A549 (cell line): ENCODE measurements around the gene PIGS. TPM values are rescaled to one million over a fixed set of nuclear protein-coding genes. Genes with fewer than 3 reads are reported as not detected.

Experiments
- ATAC-seq, 2 experiments: fragments of 200-7000 bp in 1 of 2; fragments of >200 bp in 1 of 2; cut with Nextera tagmentation in 1 of 2; cut with Tn5 transposase in 1 of 2; 3 replicates each; pipeline versions ENCODE4 v1.8.0 to v1.9.1; 2018 to 2020; ENCODE audit warnings: mild to moderate bottlenecking in 1 of 2, moderate library complexity in 1 of 2
- CTCF ChIA-PET: fragments of 300-600 bp; sonication (Branson Sonifier 250); formaldehyde crosslinking; extraction: SDS; loops from one replicate; lab custom pipeline; 2021; ENCODE audit warnings: antibody characterized with exemption, inconsistent platforms; lab: Yijun Ruan, JAX
- POLR2A ChIA-PET: fragments of 350-600 bp; formaldehyde crosslinking; extraction: SDS; loops from one replicate; lab custom pipeline; 2021; ENCODE audit warnings: antibody characterized with exemption, inconsistent platforms; lab: Yijun Ruan, JAX
- DNase-seq, 2 experiments: peaks; one replicate each; pipeline versions ENCODE4 v3.0.0 to v3.0.0-alpha.2; 2011 to 2016; ENCODE audit warnings: low read depth in 1 of 2, low spot score in 1 of 2
- FAIRE-seq: peaks from 2 replicates; lab custom pipeline; 2011; peaks lifted over from hg19 to GRCh38; lab: Jason Lieb, UNC
- H3K27ac ChIP-seq, 2 experiments: fragments of >200 bp; sonication (Bioruptor Twin); formaldehyde crosslinking; 3 replicates each; pipeline ENCODE4 v1.5.1; 2016 to 2017
- H3K4me1 ChIP-seq: fragments of >200 bp; sonication (Bioruptor Twin); formaldehyde crosslinking; 3 replicates; pipeline ENCODE4 v1.6.1; 2016
- H3K4me2 ChIP-seq: fragments of >200 bp; sonication (Bioruptor Twin); formaldehyde crosslinking; 3 replicates; pipeline ENCODE4 v1.6.1; 2016
- H3K4me3 ChIP-seq: fragments of >200 bp; sonication (Bioruptor Twin); formaldehyde crosslinking; 3 replicates; pipeline ENCODE4 v1.5.1; 2016
- H3K9me3 ChIP-seq: fragments of >200 bp; sonication (Bioruptor Twin); formaldehyde crosslinking; 3 replicates; pipeline ENCODE4 v1.6.1; 2016
- ATOH8 ChIP-seq: fragments of 250-450 bp; sonication (Bioruptor Pico); IDR thresholded peaks from 2 replicates; pipeline ENCODE4 v1.5.0; 2020; ENCODE audit warnings: low read depth, mild to moderate bottlenecking, moderate library complexity
- BCL3 ChIP-seq: fragments of >200 bp; sonication (Bioruptor Twin); formaldehyde crosslinking; IDR thresholded peaks from 3 replicates; pipeline ENCODE4 v1.6.1; 2016
- CEBPB ChIP-seq, 2 experiments: fragments of >200 bp in 1 of 2; sonication (Bioruptor Twin) in 1 of 2; formaldehyde crosslinking in 1 of 2; IDR thresholded peaks; 2 replicates each; pipeline ENCODE4 v1.6.1; 2012 to 2016
- CHD2 ChIP-seq: fragments of 150-350 bp; IDR thresholded peaks from 2 replicates; pipeline ENCODE4 v1.6.1; 2014; ENCODE audit warnings: low read length; ENCODE audit not compliant: partially characterized antibody
- CHD4 ChIP-seq: fragments of 200-600 bp; sonication (generic); IDR thresholded peaks from 2 replicates; pipeline ENCODE4 v1.6.1; 2016; ENCODE audit warnings: antibody characterized with exemption, mild to moderate bottlenecking, borderline replicate concordance
- FOSB ChIP-seq: fragments of 250-450 bp; sonication (Bioruptor Pico); IDR thresholded peaks from 2 replicates; pipeline ENCODE4 v1.5.0; 2020; ENCODE audit warnings: mild to moderate bottlenecking, moderate library complexity
- FOSL2 ChIP-seq, 2 experiments: fragments of 450-650 bp in 1 of 2; fragments of >200 bp in 1 of 2; sonication (Bioruptor Twin) in 1 of 2; formaldehyde crosslinking; IDR thresholded peaks; 2 replicates each; pipeline versions ENCODE4 v1.5.0 to v1.6.1; 2016 to 2020; ENCODE audit warnings: mild to moderate bottlenecking in 1 of 2, moderate library complexity in 1 of 2
- FOXS1 ChIP-seq: fragments of 250-450 bp; sonication (Bioruptor Pico); IDR thresholded peaks from 2 replicates; pipeline ENCODE4 v1.5.0; 2020; ENCODE audit warnings: mild to moderate bottlenecking, moderate library complexity
- GATA3 ChIP-seq: IDR thresholded peaks from 2 replicates; pipeline ENCODE4 v1.6.1; 2012; ENCODE audit warnings: borderline replicate concordance
- HDAC2 ChIP-seq: fragments of 200-600 bp; sonication (generic); IDR thresholded peaks from 2 replicates; pipeline ENCODE4 v1.6.1; 2016
- HEYL ChIP-seq: fragments of 250-450 bp; sonication (Bioruptor Pico); IDR thresholded peaks from 2 replicates; pipeline ENCODE4 v1.8.0; 2021; ENCODE audit warnings: mild to moderate bottlenecking, moderate library complexity
- HMGXB4 ChIP-seq: fragments of 250-450 bp; sonication (Bioruptor Pico); IDR thresholded peaks from 2 replicates; pipeline ENCODE4 v1.5.0; 2021; ENCODE audit warnings: mild to moderate bottlenecking, moderate library complexity, borderline replicate concordance
- HOXB13 ChIP-seq: fragments of 250-450 bp; sonication (Bioruptor Pico); IDR thresholded peaks from 2 replicates; pipeline ENCODE4 v1.5.0; 2020; ENCODE audit warnings: low read depth, mild to moderate bottlenecking, moderate library complexity
- HOXB5 ChIP-seq: fragments of 250-450 bp; sonication (Bioruptor Pico); IDR thresholded peaks from 2 replicates; pipeline ENCODE4 v1.5.0; 2020; ENCODE audit warnings: mild to moderate bottlenecking, moderate library complexity
- KDM5A ChIP-seq: fragments of 200-600 bp; sonication (generic); IDR thresholded peaks from 2 replicates; pipeline ENCODE4 v1.6.1; 2016; ENCODE audit warnings: antibody characterized with exemption, mild to moderate bottlenecking
- MAFK ChIP-seq: fragments of 450-650 bp; IDR thresholded peaks from 2 replicates; pipeline ENCODE4 v1.6.1; 2014; ENCODE audit not compliant: partially characterized antibody
- NFE2L2 ChIP-seq: fragments of 150-350 bp; conservative IDR thresholded peaks from 2 replicates; pipeline ENCODE4 v1.6.1; 2014; ENCODE audit warnings: low read length
- NR3C1 ChIP-seq: fragments of >200 bp; sonication (Bioruptor Twin); formaldehyde crosslinking; IDR thresholded peaks from 3 replicates; pipeline ENCODE4 v1.6.1; 2017
- RAD21 ChIP-seq, 2 experiments: fragments of >200 bp in 1 of 2; sonication (Bioruptor Twin) in 1 of 2; formaldehyde crosslinking in 1 of 2; IDR thresholded peaks in 1 of 2; conservative IDR thresholded peaks in 1 of 2; 2 replicates in 1 of 2; 3 replicates in 1 of 2; pipeline ENCODE4 v1.6.1; 2012 to 2018; ENCODE audit warnings: inconsistent platforms in 1 of 2
- RCOR1 ChIP-seq: fragments of 150-350 bp; IDR thresholded peaks from 2 replicates; pipeline ENCODE4 v1.6.1; 2014; ENCODE audit warnings: antibody characterized with exemption, low read length, low read depth
- SMC3 ChIP-seq: fragments of >200 bp; sonication (Bioruptor Twin); formaldehyde crosslinking; IDR thresholded peaks from 3 replicates; pipeline ENCODE4 v1.6.1; 2018; ENCODE audit warnings: inconsistent platforms
- ZC3H11A ChIP-seq: fragments of 450-650 bp; IDR thresholded peaks from 2 replicates; pipeline ENCODE4 v1.6.1; 2014; ENCODE audit warnings: antibody characterized with exemption, mild to moderate bottlenecking
- ZFP36 ChIP-seq: fragments of 450-650 bp; IDR thresholded peaks from 2 replicates; pipeline ENCODE4 v1.6.1; 2014; ENCODE audit warnings: borderline replicate concordance; ENCODE audit not compliant: partially characterized antibody
- WGBS: methylation state at CpG from one replicate; pipeline ENCODE4 v1.1.6; 2017; ENCODE audit errors: missing lambda C conversion rate; 5-methylcytosine and 5-hydroxymethylcytosine counted together
- polyA plus RNA-seq, 4 experiments: library from polyadenylated mRNA; depleted of rRNA in 3 of 4; stranded (reverse); fragments of >200 nt; fragmentation: RNase III in 1 of 4; extraction: RNeasy Plus Mini Kit Qiagen cat#74134 plus additional on column Dnase treatment in 1 of 4; gene quantifications; 2 replicates in 3 of 4; 3 replicates in 1 of 4; pipeline ENCODE4 v1.2.3, GENCODE V29; 2011 to 2017

Gene PIGS
- polyA plus RNA-seq, 2 of the 4 experiments (the other 2 are of a cell fraction), result 50.0 to 53.2 TPM

GRCh38 chr17:28574526-28574925 lies 3.2 kb upstream of the PIGS start:
- no peak overlapping the region for H3K4me2 ChIP-seq
- FAIRE-seq (no peak), DNase-seq (peak in 1 of 2 experiments; percentile 41), ATAC-seq (no peak)
- ChIA-PET CTCF (interaction anchor here (2.6 kb wide), 1 partner anchor 80 kb away, joined by 11 read pairs; no protein-coding TSS in a partner anchor), POLR2A (no interaction called here)
- H3K9me3 ChIP-seq, result no peaks in the 10 kb centered on the region
- TF ChIP-seq ATOH8 (CRISPR knock-in tag) (no peak), FOXS1 (CRISPR knock-in tag) (no peak), RCOR1 (no peak), SMC3 (no peak), NFE2L2 (no peak), FOSL2 (IDR thresholded peaks at IDR 0.05) (no peak), FOSL2 (CRISPR knock-in tag; IDR thresholded peaks at IDR 0.05) (no peak), ZC3H11A (no peak), NR3C1 (no peak), CHD4 (no peak), HOXB5 (no peak)
- 82% methylated on average over 7 of the region's 7 CpGs for WGBS
- H3K27ac ChIP-seq, result no peak overlapping the region
- H3K4me1 ChIP-seq, result peaks cover 30% of the 10 kb centered on the region
- H3K4me3 ChIP-seq, result no peak overlapping the region

GRCh38 chr17:28573966-28574480 lies 2.7 kb upstream of the PIGS start:
- no peaks in the 10 kb centered on the region for H3K9me3 ChIP-seq
- no peak overlapping the region for H3K4me3 ChIP-seq
- H3K27ac ChIP-seq, result no peak overlapping the region
- TF ChIP-seq FOSB (no peak), RCOR1 (no peak), ZFP36 (no peak), KDM5A (no peak), HEYL (CRISPR knock-in tag) (no peak), BCL3 (no peak), HMGXB4 (no peak), GATA3 (no peak), CHD4 (no peak), CEBPB (IDR thresholded peaks at IDR 0.05) (no peak), RAD21 (conservative IDR thresholded peaks at IDR 0.05 in 1 of 2, IDR thresholded peaks at IDR 0.05 in 1 of 2) (no peak), HDAC2 (no peak), CHD2 (no peak), HOXB13 (CRISPR knock-in tag) (no peak), MAFK (no peak)
- CTCF ChIA-PET, result interaction anchor here (1.3 kb wide), 1 partner anchor 24 kb away, joined by 3 read pairs; no protein-coding TSS in a partner anchor
- 96% methylated on average over 6 of the region's 6 CpGs for WGBS
- no peak for ATAC-seq
- no peak overlapping the region for H3K4me2 ChIP-seq
- POLR2A ChIA-PET, result no interaction called here
- DNase-seq, result no peak
- peaks cover 30% of the 10 kb centered on the region for H3K4me1 ChIP-seq
- no peak for FAIRE-seq
